H9 (cell line): ENCODE results near the gene UPB1. TPM values are rescaled to one million over a fixed set of nuclear protein-coding genes. Genes with fewer than 3 reads are reported as not detected.

Source experiments
- DNase-seq: peaks from one replicate; pipeline ENCODE4 v3.0.0-alpha.2; 2017
- H2AFZ ChIP-seq: one replicate; pipeline ENCODE4 v1.6.1; 2013; ENCODE audit warnings: mild to moderate bottlenecking, low read length, control low read depth, moderate library complexity
- H2AK5ac ChIP-seq: 2 replicates; pipeline ENCODE4 v1.6.1; 2013; ENCODE audit warnings: low read length, control low read depth, mixed read lengths; ENCODE audit not compliant: insufficient read length
- H2BK120ac ChIP-seq: one replicate; pipeline ENCODE4 v1.6.1; 2013; ENCODE audit warnings: low read depth, mild to moderate bottlenecking, low read length, control low read depth, inconsistent platforms; ENCODE audit not compliant: poor library complexity, severe bottlenecking
- H2BK12ac ChIP-seq: 2 replicates; pipeline ENCODE4 v1.6.1; 2013; ENCODE audit warnings: low read length, control low read depth, mixed read lengths, low read depth; ENCODE audit not compliant: insufficient read length
- H2BK15ac ChIP-seq: 2 replicates; pipeline ENCODE4 v1.6.1; 2013; ENCODE audit warnings: low read depth, low read length, control low read depth
- H2BK20ac ChIP-seq: one replicate; pipeline ENCODE4 v1.6.1; 2013; ENCODE audit warnings: low read depth, mild to moderate bottlenecking, low read length, control low read depth, inconsistent platforms; ENCODE audit not compliant: poor library complexity, severe bottlenecking
- H2BK5ac ChIP-seq: 2 replicates; pipeline ENCODE4 v1.6.1; 2013; ENCODE audit warnings: low read length, control low read depth, mixed read lengths; ENCODE audit not compliant: insufficient read length
- H3K14ac ChIP-seq: 2 replicates; pipeline ENCODE4 v1.6.1; 2013; ENCODE audit warnings: low read length, control low read depth; ENCODE audit not compliant: insufficient read depth
- H3K18ac ChIP-seq: 2 replicates; pipeline ENCODE4 v1.6.1; 2013; ENCODE audit warnings: low read depth, mild to moderate bottlenecking, mixed read lengths, low read length, control low read depth; ENCODE audit not compliant: insufficient read length
- H3K23ac ChIP-seq: 2 replicates; pipeline ENCODE4 v1.6.1; 2013; ENCODE audit warnings: low read length, control low read depth, mixed read lengths, low read depth; ENCODE audit not compliant: insufficient read length
- H3K23me2 ChIP-seq: 2 replicates; pipeline ENCODE4 v1.6.1; 2013; ENCODE audit warnings: low read depth, mild to moderate bottlenecking, mixed read lengths, low read length, control low read depth; ENCODE audit not compliant: insufficient read length, poor library complexity, severe bottlenecking
- H3K27ac ChIP-seq: 2 replicates; pipeline ENCODE4 v1.5.1; 2013; ENCODE audit warnings: low read length, control low read depth, mixed read lengths, low read depth; ENCODE audit not compliant: insufficient read length
- H3K27me3 ChIP-seq: 2 replicates; pipeline ENCODE4 v1.6.1; 2013; ENCODE audit warnings: low read length, control low read depth, inconsistent platforms; ENCODE audit not compliant: insufficient read depth
- H3K4ac ChIP-seq: 2 replicates; pipeline ENCODE4 v1.6.1; 2013; ENCODE audit warnings: low read depth, mild to moderate bottlenecking, control low read depth, inconsistent platforms, low read length, moderate library complexity
- H3K4me1 ChIP-seq: 2 replicates; pipeline ENCODE4 v1.6.1; 2013; ENCODE audit warnings: low read length, control low read depth, inconsistent platforms; ENCODE audit not compliant: insufficient read depth
- H3K4me2 ChIP-seq: 2 replicates; pipeline ENCODE4 v1.6.1; 2013; ENCODE audit warnings: low read length, control low read depth, mixed read lengths; ENCODE audit not compliant: insufficient read length, insufficient read depth
- H3K56ac ChIP-seq: 2 replicates; pipeline ENCODE4 v1.6.1; 2013; ENCODE audit warnings: low read depth, mild to moderate bottlenecking, mixed read lengths, low read length, control low read depth; ENCODE audit not compliant: insufficient read length
- H3K79me1 ChIP-seq: 2 replicates; pipeline ENCODE4 v1.6.1; 2013; ENCODE audit warnings: low read depth, mild to moderate bottlenecking, moderate library complexity, low read length, control low read depth, inconsistent platforms; ENCODE audit not compliant: insufficient read depth, poor library complexity, severe bottlenecking
- H3K79me2 ChIP-seq: 2 replicates; pipeline ENCODE4 v1.6.1; 2013; ENCODE audit warnings: low read length, control low read depth, inconsistent platforms; ENCODE audit not compliant: insufficient read depth
- H3K9ac ChIP-seq: 2 replicates; pipeline ENCODE4 v1.6.1; 2013; ENCODE audit warnings: low read length, control low read depth, mixed read lengths; ENCODE audit not compliant: insufficient read length; ENCODE audit errors: extremely low read depth
- H3K9me3 ChIP-seq: one replicate; pipeline ENCODE4 v1.6.1; 2013; ENCODE audit warnings: low read depth, low read length, inconsistent platforms; ENCODE audit not compliant: control insufficient read depth
- H3T11ph ChIP-seq: one replicate; pipeline ENCODE4 v1.6.1; 2013; ENCODE audit warnings: mild to moderate bottlenecking, low read length, control low read depth, inconsistent platforms
- H4K20me1 ChIP-seq: one replicate; pipeline ENCODE4 v1.6.1; 2013; ENCODE audit not compliant: control insufficient read depth, insufficient read length, insufficient read depth
- H4K5ac ChIP-seq: 2 replicates; pipeline ENCODE4 v1.6.1; 2013; ENCODE audit warnings: low read depth, mild to moderate bottlenecking, mixed read lengths, low read length, control low read depth; ENCODE audit not compliant: insufficient read length
- H4K8ac ChIP-seq: replicated peaks from 2 replicates; pipeline ENCODE4 v1.6.1; 2013; ENCODE audit warnings: low read length, control low read depth, mixed read lengths, low read depth; ENCODE audit not compliant: insufficient read length
- H4K91ac ChIP-seq: 2 replicates; pipeline ENCODE4 v1.6.1; 2013; ENCODE audit warnings: low read depth, mild to moderate bottlenecking, moderate library complexity, mixed read lengths, low read length, control low read depth; ENCODE audit not compliant: insufficient read length
- H3K27ac Mint-ChIP-seq, 3 experiments: 2 replicates in 2 of 3; 3 replicates in 1 of 3; pipeline ENCODE4 v1.8.0; 2020 to 2021; ENCODE audit warnings: mixed read lengths in 3 of 3, mild to moderate bottlenecking in 1 of 3, moderate library complexity in 1 of 3
- H3K27me3 Mint-ChIP-seq: 2 replicates; pipeline ENCODE4 v1.8.0; 2021; ENCODE audit warnings: low read depth, mild to moderate bottlenecking, moderate library complexity, mixed read lengths
- H3K36me3 Mint-ChIP-seq, 3 experiments: 2 replicates in 2 of 3; 3 replicates in 1 of 3; pipeline ENCODE4 v1.8.0; 2020 to 2021; ENCODE audit warnings: low read depth in 3 of 3, mixed read lengths in 3 of 3; ENCODE audit not compliant: insufficient read depth in 1 of 3
- H3K4me1 Mint-ChIP-seq, 2 experiments: 2 replicates each; pipeline ENCODE4 v1.8.0; 2020; ENCODE audit warnings: mixed read lengths in 2 of 2
- H3K4me3 Mint-ChIP-seq, 2 experiments: 2 replicates in 1 of 2; 3 replicates in 1 of 2; pipeline ENCODE4 v1.8.0; 2020 to 2021; ENCODE audit warnings: mild to moderate bottlenecking in 2 of 2, mixed read lengths in 2 of 2, moderate library complexity in 1 of 2
- H3K9me3 Mint-ChIP-seq, 2 experiments: 2 replicates in 1 of 2; 3 replicates in 1 of 2; pipeline ENCODE4 v1.8.0; 2020; ENCODE audit warnings: mild to moderate bottlenecking in 2 of 2, mixed read lengths in 2 of 2, moderate library complexity in 1 of 2
- CTCF ChIP-seq: fragments of 200-600 bp; sonication (generic); conservative IDR thresholded peaks from 3 replicates; pipeline ENCODE4 v1.8.0; 2021; ENCODE audit warnings: antibody characterized with exemption, mild to moderate bottlenecking
- WGBS: extraction: QIAGEN DNeasy Blood & Tissue Kit; methylation state at CpG from one replicate; pipeline ENCODE4 v1.1.7; 2013; ENCODE audit warnings: missing lambda C conversion rate, low lambda C conversion rate, mixed read lengths; ENCODE audit not compliant: insufficient read length; ENCODE audit errors: extremely low coverage; 5-methylcytosine and 5-hydroxymethylcytosine counted together
- total RNA-seq: library from RNA; stranded (reverse); gene quantifications from 2 replicates; pipeline ENCODE4 v1.2.1, GENCODE V29; 2021

Gene UPB1
- total RNA-seq, 1 experiment from 2014 or later, result not detected

GRCh38 chr22:24542641-24543040 is 47.5 kb downstream of the UPB1 start:
- no peak for DNase-seq
- no peak overlapping the region for H4K91ac ChIP-seq

More at GRCh38 chr22:24542641-24543040, 47.5 kb downstream of the UPB1 start:
- Histone ChIP-seq H3T11ph (no peak overlapping the region), H2BK15ac (no peak overlapping the region), H4K5ac (no peak overlapping the region), H3K27ac (no peak overlapping the region), H3K4me1 (no peaks in the 10 kb centered on the region), H4K20me1 (no peaks in the 10 kb centered on the region), H3K56ac (no peak overlapping the region), H3K79me2 (no peaks in the 10 kb centered on the region), H2AK5ac (no peak overlapping the region), H2AFZ (no peak overlapping the region), H4K8ac (no peak overlapping the region), H3K4ac (no peak overlapping the region), H3K23me2 (no peaks in the 10 kb centered on the region), H2BK5ac (no peak overlapping the region), H3K27me3 (no peaks in the 10 kb centered on the region), H3K23ac (no peak overlapping the region), H3K4me2 (no peak overlapping the region), H3K79me1 (no peaks in the 10 kb centered on the region), H3K9me3 (no peaks in the 10 kb centered on the region), H3K9ac (no peak overlapping the region), H2BK20ac (no peak overlapping the region), H3K14ac (no peak overlapping the region), H3K18ac (no peak overlapping the region), H2BK12ac (no peak overlapping the region), H2BK120ac (no peak overlapping the region)
- no CpG with 5 or more reads among the region's 9 CpGs for WGBS
- Mint-ChIP-seq H3K9me3 (no peaks in the 10 kb centered on the region), H3K4me3 (no peak overlapping the region), H3K36me3 (peaks cover 16 to 70% (median 61%) of the 10 kb centered on the region in 3 experiments; a peak in 6 of 7 replicates), H3K4me1 (no peaks in the 10 kb centered on the region), H3K27ac (no peak overlapping the region), H3K27me3 (no peaks in the 10 kb centered on the region)
- TF ChIP-seq CTCF, result no peak
